Right lobe of liver (tissue), 4 donors: ENCODE results near the gene CDKL1.

Experiments
- CTCF ChIP-seq, 4 donors: fragments of 200-600 bp in 3 of 4; fragments of 450-650 bp in 1 of 4; IDR thresholded peaks; one replicate each; pipeline versions ENCODE4 v1.5.1 to v1.8.0; 2016 to 2022; ENCODE audit warnings: antibody characterized with exemption in 4 of 4, mild to moderate bottlenecking in 2 of 4
- POLR2A ChIP-seq: fragments of 450-650 bp; IDR thresholded peaks from one replicate; pipeline ENCODE4 v1.6.1; 2017; ENCODE audit warnings: antibody characterized with exemption, mild to moderate bottlenecking
- donor health status: DM: no; HTN: no; CAD: no.
- donor health status: DM: no; HTN: no; CAD: no.
- donor health status: DM: no; HTN: yes; CAD: no.

- peak in 1 of 4 donors; percentile 1 for TF ChIP-seq CTCF (IDR thresholded peaks at IDR 0.05)
- peak; percentile 80 for TF ChIP-seq POLR2A
These were observed 84.5 kb downstream of the CDKL1 start, which contains the start of the genes DMAC2L and L2HGDH for GRCh38 chr14:50311972-50312733.
